Measurements from ENCODE around the gene SEC63. TPM values are rescaled to one million over a fixed set of nuclear protein-coding genes. Genes with fewer than 3 reads are reported as not detected.

Gene SEC63
- total RNA-seq, 2 experiments from 2014 or later: 80.3 to 86.7 TPM

GRCh38 chr6:107985701-107986100 is 27.7 kb upstream of the SEC63 start:
- no peak for TF ChIP-seq CTCF (IDR thresholded peaks at IDR 0.05)
- intact Hi-C loops (cut with DNase I, micrococcal nuclease): no loop called here
- Histone ChIP-seq H3K4me3 (ENCODE audit: low read length) (no peak overlapping the region), H3K9me3 (ENCODE audit: control insufficient read depth in 1 of 2, insufficient read depth in 1 of 2, low read length in 2 of 2) (no peaks in the 10 kb centered on the region), H3K27me3 (ENCODE audit: control insufficient read depth in 1 of 2, insufficient read depth in 2 of 2, low read length in 2 of 2) (no peaks in the 10 kb centered on the region), H3K27ac (ENCODE audit: low read depth in 1 of 2, low read length in 2 of 2) (no peak overlapping the region), H3K36me3 (ENCODE audit: insufficient read depth, low read length) (no peaks in the 10 kb centered on the region), H3K4me1 (ENCODE audit: insufficient read depth, low read length) (no peaks in the 10 kb centered on the region)
- no peak overlapping the region for H3K4me3 Mint-ChIP-seq
- ChIA-PET CTCF (interaction anchor here (1.2 kb wide), 1 partner anchor 11 kb away, joined by 6 read pairs; no protein-coding TSS in a partner anchor), POLR2A (no interaction called here)
- no peaks in the 10 kb centered on the region for H3K27me3 Mint-ChIP-seq
- no peak overlapping the region for H3K27ac Mint-ChIP-seq
- no peaks in the 10 kb centered on the region for H3K4me1 Mint-ChIP-seq (ENCODE audit: low read depth)
- DNase-seq (no peak), ATAC-seq (ENCODE audit: poor library complexity) (no peak)
- no peaks in the 10 kb centered on the region for H3K9me3 Mint-ChIP-seq
- H3K36me3 Mint-ChIP-seq (ENCODE audit: low read depth): no peaks in the 10 kb centered on the region

- no peaks in the 10 kb centered on the region for H3K27me3 ChIP-seq (ENCODE audit: control insufficient read depth in 1 of 2, insufficient read depth in 2 of 2, low read length in 2 of 2)
- no peak overlapping the region for H3K4me3 Mint-ChIP-seq
- H3K9me3 ChIP-seq (ENCODE audit: control insufficient read depth in 1 of 2, insufficient read depth in 1 of 2, low read length in 2 of 2): no peaks in the 10 kb centered on the region
- H3K27ac Mint-ChIP-seq: no peak overlapping the region
- no peaks in the 10 kb centered on the region for H3K4me1 Mint-ChIP-seq (ENCODE audit: low read depth)
- ATAC-seq (ENCODE audit: poor library complexity) (no peak), DNase-seq (no peak)
- H3K36me3 ChIP-seq (ENCODE audit: insufficient read depth, low read length): no peaks in the 10 kb centered on the region
- H3K4me3 ChIP-seq (ENCODE audit: low read length): no peak overlapping the region
- no peak for TF ChIP-seq CTCF (IDR thresholded peaks at IDR 0.05)
- ChIA-PET CTCF (no interaction called here), POLR2A (no interaction called here)
- no peaks in the 10 kb centered on the region for H3K36me3 Mint-ChIP-seq (ENCODE audit: low read depth)
- no peaks in the 10 kb centered on the region for H3K27me3 Mint-ChIP-seq
- no peak overlapping the region for H3K27ac ChIP-seq (ENCODE audit: low read depth in 1 of 2, low read length in 2 of 2)
- intact Hi-C loops (cut with DNase I, micrococcal nuclease): no loop called here
- H3K9me3 Mint-ChIP-seq: no peaks in the 10 kb centered on the region
- H3K4me1 ChIP-seq (ENCODE audit: insufficient read depth, low read length): no peaks in the 10 kb centered on the region
Observed at GRCh38 chr6:107983811-107984210, 25.8 kb upstream of the SEC63 start.

GRCh38 chr6:107982486-107982885 is 24.5 kb upstream of the SEC63 start:
- no peaks in the 10 kb centered on the region for H3K9me3 ChIP-seq (ENCODE audit: control insufficient read depth in 1 of 2, insufficient read depth in 1 of 2, low read length in 2 of 2)
- Mint-ChIP-seq H3K36me3 (ENCODE audit: low read depth) (no peaks in the 10 kb centered on the region), H3K4me3 (no peak overlapping the region), H3K9me3 (no peaks in the 10 kb centered on the region), H3K27me3 (no peaks in the 10 kb centered on the region), H3K27ac (no peak overlapping the region), H3K4me1 (ENCODE audit: low read depth) (no peaks in the 10 kb centered on the region)
- H3K27ac ChIP-seq (ENCODE audit: low read depth in 1 of 2, low read length in 2 of 2): no peak overlapping the region
- H3K4me1 ChIP-seq (ENCODE audit: insufficient read depth, low read length): no peaks in the 10 kb centered on the region
- no peaks in the 10 kb centered on the region for H3K36me3 ChIP-seq (ENCODE audit: insufficient read depth, low read length)
- intact Hi-C loops (cut with DNase I, micrococcal nuclease): no loop called here
- ATAC-seq (ENCODE audit: poor library complexity) (no peak), DNase-seq (no peak)
- H3K4me3 ChIP-seq (ENCODE audit: low read length): no peak overlapping the region
- CTCF ChIA-PET: no interaction called here
- no peak for TF ChIP-seq CTCF (IDR thresholded peaks at IDR 0.05)
- H3K27me3 ChIP-seq (ENCODE audit: control insufficient read depth in 1 of 2, insufficient read depth in 2 of 2, low read length in 2 of 2): no peaks in the 10 kb centered on the region
- POLR2A ChIA-PET: no interaction called here

Data from CD4-positive, alpha-beta T cell (primary cell).